ENCODE measurements around the gene FAM124B.

Gene FAM124B

DNA sequence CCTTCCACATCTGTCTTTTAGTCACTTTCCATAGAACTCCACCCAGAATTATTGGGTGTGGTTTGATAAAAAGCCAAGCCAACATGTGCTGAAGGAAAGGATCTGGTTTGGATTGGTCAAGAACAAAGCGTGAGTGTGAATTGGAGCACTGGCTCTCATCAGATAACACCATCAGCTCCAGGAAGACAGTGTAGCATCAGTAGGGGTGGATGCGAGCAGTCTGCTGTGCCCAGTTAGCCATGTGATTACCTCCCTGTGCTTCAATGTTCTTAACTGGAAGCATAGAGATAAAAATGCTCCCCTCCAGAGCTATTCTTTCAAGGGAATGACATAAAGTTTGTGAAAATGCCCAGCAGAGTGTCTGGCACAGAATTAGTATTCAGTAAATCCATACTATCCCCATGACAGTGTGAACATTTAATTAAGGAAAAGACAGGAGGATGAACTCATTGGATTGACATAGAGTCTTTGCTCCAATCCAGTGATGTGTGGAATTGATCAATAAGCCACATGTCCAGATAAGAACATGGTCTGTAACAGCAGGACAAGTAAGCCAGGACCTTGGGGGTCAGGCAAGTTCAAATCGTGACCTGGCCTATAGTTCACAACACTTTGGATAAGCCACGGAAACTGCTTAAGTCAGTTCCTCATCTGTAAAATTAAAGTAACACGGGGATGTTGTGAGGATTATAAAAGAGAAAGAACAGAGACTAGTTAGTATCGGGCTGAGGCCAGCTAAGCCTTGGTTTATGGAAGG is 68.0 kb downstream of the FAM124B start:
- DNase-seq, result no peak

DNA sequence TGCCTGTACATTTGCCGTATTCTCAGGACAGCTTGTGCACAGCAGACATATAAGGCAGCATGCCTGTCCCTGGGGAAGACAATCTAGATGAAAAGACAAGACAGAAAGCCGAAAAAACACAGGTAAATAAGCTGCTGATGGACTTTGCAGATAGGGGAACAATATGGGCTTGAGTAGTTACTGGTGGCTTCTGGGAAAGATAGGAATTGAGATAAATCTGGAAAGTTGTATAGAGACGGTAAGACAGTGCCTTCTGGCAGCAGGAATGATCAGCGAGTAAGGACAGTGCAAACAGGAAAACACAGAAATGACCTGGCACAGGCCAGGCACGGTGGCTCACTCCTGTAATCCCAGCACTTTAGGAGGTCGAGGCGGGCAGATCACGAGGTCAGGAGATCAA is 70.2 kb downstream of the FAM124B start:
- DNase-seq, result no peak

DNA sequence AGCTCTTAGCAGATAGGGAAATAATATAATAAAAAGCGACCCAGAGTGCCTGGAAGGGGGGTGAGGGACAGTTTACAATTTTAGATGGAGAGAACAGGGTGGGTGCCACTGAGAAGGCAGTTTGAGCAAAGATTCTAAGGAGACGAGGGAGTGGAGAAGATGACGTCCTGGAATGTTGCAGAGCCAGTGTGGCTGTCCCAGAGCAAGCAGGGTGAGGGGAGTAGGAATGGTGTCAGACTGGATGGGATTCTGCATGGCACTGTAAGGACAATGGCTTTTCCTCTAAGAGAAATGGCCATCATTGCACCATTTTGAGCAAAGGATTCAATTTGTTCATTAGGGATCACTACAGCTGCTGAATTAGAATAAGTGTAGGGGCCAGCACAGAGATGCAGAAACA is 73.1 kb downstream of the FAM124B start:
- no peak for DNase-seq

Data from NCI-H510A treated with DMSO at 0.1 percent for 48 hours (cell line).